Common myeloid progenitor, CD34-positive (primary cell): Measurements from ENCODE around the gene MLXIP.
A peak's percentile ranks its signal among the peaks of the same experiment; 100 is the strongest.

Source experiments
- CTCF ChIA-PET: fragments of 350-600 bp; sonication (Branson Sonifier 250); formaldehyde crosslinking; loops from one replicate; lab custom pipeline; 2021; ENCODE audit warnings: antibody characterized with exemption; lab: Charles Lee
- POLR2A ChIA-PET: fragments of 350-600 bp; sonication (Branson Sonifier 250); formaldehyde crosslinking; loops from one replicate; lab custom pipeline; 2021; ENCODE audit warnings: antibody characterized with exemption; lab: Charles Lee
- DNase-seq, 3 donors: peaks; one replicate each; pipeline versions ENCODE4 v3.0.0 to v3.0.0-alpha.2; 2013
- H3K27ac ChIP-seq, 2 experiments: 1 replicate in 1 of 2; 2 replicates in 1 of 2; pipeline ENCODE4 v1.7.0; 2013; ENCODE audit warnings: inconsistent platforms in 2 of 2, low read length in 2 of 2, mild to moderate bottlenecking in 2 of 2, low read depth in 1 of 2, moderate library complexity in 1 of 2; ENCODE audit not compliant: severe bottlenecking in 2 of 2, insufficient read depth in 1 of 2, poor library complexity in 1 of 2
- H3K27me3 ChIP-seq, 5 experiments: replicated peaks in 2 of 5; 1 replicate in 3 of 5; 2 replicates in 2 of 5; pipeline versions ENCODE4 v1.6.1 to v1.7.0; 2013; ENCODE audit warnings: low read length in 4 of 5, mild to moderate bottlenecking in 2 of 5, moderate library complexity in 2 of 5, inconsistent platforms in 1 of 5; ENCODE audit not compliant: insufficient read depth in 5 of 5, control insufficient read depth in 4 of 5
- H3K36me3 ChIP-seq, 4 experiments: 1 replicate in 2 of 4; 2 replicates in 2 of 4; pipeline versions ENCODE4 v1.6.1 to v1.7.0; 2013; ENCODE audit warnings: low read length in 3 of 4, control low read depth in 1 of 4, mild to moderate bottlenecking in 1 of 4; ENCODE audit not compliant: control insufficient read depth in 4 of 4, insufficient read depth in 4 of 4
- H3K4me1 ChIP-seq, 4 experiments: 1 replicate in 3 of 4; 2 replicates in 1 of 4; pipeline versions ENCODE4 v1.6.1 to v1.7.1; 2013; ENCODE audit warnings: low read length in 3 of 4, mild to moderate bottlenecking in 3 of 4, control low read depth in 1 of 4, inconsistent platforms in 1 of 4, moderate library complexity in 1 of 4; ENCODE audit not compliant: control insufficient read depth in 4 of 4, insufficient read depth in 4 of 4; ENCODE audit errors: control extremely low read depth in 1 of 4
- H3K4me3 ChIP-seq, 7 experiments: 1 replicate in 4 of 7; 2 replicates in 3 of 7; pipeline versions ENCODE4 v1.5.1 to v1.7.0; 2013; ENCODE audit warnings: mild to moderate bottlenecking in 7 of 7, low read length in 6 of 7, moderate library complexity in 6 of 7, inconsistent platforms in 2 of 7, low read depth in 2 of 7, control low read depth in 1 of 7; ENCODE audit not compliant: insufficient read depth in 4 of 7, control insufficient read depth in 1 of 7; ENCODE audit errors: extremely low read depth in 1 of 7
- H3K9me3 ChIP-seq, 5 experiments: 1 replicate in 4 of 5; 2 replicates in 1 of 5; pipeline versions ENCODE4 v1.6.1 to v1.7.1; 2013; ENCODE audit warnings: low read length in 4 of 5, mild to moderate bottlenecking in 2 of 5, inconsistent platforms in 1 of 5, low read depth in 1 of 5, moderate library complexity in 1 of 5; ENCODE audit not compliant: control insufficient read depth in 4 of 5, insufficient read depth in 2 of 5; ENCODE audit errors: control extremely low read depth in 1 of 5
- WGBS: methylation state at CpG from one replicate; pipeline ENCODE4 v1.1.5; 2013; ENCODE audit not compliant: insufficient coverage; 5-methylcytosine and 5-hydroxymethylcytosine counted together

The MLXIP gene

GRCh38 chr12:122064025-122064777 lies 14.4 kb upstream of the MLXIP start:
- H3K27me3 ChIP-seq, result no peaks in the 10 kb centered on the region
- H3K36me3 ChIP-seq, result peaks cover 2 to 26% (median 15%) of the 10 kb centered on the region in 4 experiments
- H3K4me1 ChIP-seq, result peaks cover 6 to 37% (median 32%) of the 10 kb centered on the region in 4 experiments
- H3K4me3 ChIP-seq, result peak overlapping the region in 2 of 7 experiments; percentile 14 to 33
- POLR2A ChIA-PET, result no interaction called here
- 70% methylated on average over 11 of the region's 14 CpGs for WGBS
- H3K27ac ChIP-seq, result peak overlapping the region in 1 of 2 experiments; percentile 70
- CTCF ChIA-PET, result interaction anchor here (1.2 to 8.4 kb wide), 9 partner anchors 10 to 66 kb away, joined by 3 to 45 read pairs (median 8); no protein-coding TSS in a partner anchor
- no peaks in the 10 kb centered on the region for H3K9me3 ChIP-seq
- DNase-seq, result peak; percentile 88 to 90 (median 88)

DNA sequence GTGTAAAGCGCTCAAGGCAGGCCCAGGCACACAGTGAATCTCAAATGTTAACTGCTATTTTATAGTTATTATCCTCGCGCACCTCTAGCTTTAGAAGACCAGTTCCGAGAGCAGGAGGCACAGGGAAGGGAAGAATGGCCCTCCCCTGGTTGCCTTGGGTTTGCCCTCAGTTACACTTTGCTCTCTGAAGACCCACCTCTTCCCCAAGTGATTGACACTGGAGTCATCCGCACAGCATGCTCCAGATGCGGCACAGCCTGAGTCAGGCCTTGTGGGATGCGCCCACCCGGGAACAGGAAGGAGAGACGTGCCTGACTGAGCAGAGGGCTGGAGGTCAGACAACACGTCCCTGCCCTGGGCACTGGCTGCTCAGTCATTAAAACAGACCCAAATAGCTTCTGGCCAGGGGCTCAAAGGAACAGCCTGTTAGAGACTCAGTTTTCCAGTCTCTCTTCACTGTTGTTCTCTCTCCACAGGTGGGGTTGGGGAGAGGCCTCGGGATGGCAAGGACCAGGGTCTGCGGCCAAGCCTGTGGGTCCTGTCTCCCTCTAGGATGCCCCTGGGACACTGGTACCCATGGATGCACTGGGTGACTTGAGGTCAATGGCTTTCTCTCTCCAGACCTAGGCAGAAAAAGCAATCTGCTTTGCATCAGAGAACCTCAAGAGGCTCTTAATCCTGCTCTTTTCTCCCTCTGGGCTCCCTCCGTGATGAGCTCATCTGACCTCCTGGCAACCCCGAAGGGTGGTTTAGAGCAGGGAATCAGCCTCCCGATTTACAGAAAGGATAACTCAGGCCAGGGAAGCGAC lies 13.6 kb upstream of the MLXIP start:
- Histone ChIP-seq H3K4me3 (peak overlapping the region in 1 of 7 experiments; percentile 14), H3K9me3 (no peaks in the 10 kb centered on the region), H3K27me3 (no peaks in the 10 kb centered on the region), H3K27ac (peak overlapping the region in 1 of 2 experiments; percentile 67), H3K36me3 (peaks cover 2 to 19% (median 8%) of the 10 kb centered on the region in 4 experiments), H3K4me1 (peaks cover 6 to 37% (median 32%) of the 10 kb centered on the region in 4 experiments)
- DNase-seq, result no peak
- POLR2A ChIA-PET, result no interaction called here
- WGBS, result 93% methylated on average over 15 of the region's 16 CpGs
- CTCF ChIA-PET, result interaction anchor here (0.9 to 8.4 kb wide), 6 partner anchors 10 to 59 kb away, joined by 3 to 41 read pairs (median 3); no protein-coding TSS in a partner anchor

DNA sequence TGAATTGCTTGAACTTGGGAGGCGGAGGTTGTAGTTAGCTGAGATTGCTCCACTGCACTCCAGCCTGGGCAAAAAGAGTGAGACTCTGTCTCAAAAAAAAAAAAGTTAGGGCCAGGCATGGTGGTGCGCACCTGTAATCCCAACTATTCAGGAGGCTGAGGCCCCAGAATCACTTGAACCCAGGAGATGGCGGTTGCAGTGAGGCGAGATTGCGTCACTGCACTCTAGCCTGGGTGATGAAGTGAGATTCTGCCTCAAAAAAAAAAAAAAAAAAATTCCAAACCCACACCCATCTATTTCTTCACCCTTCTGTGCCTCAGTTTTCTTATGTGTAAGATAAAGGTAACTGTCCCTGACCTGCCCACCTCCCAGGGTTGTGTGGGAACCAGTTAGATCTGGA lies 11.0 kb upstream of the MLXIP start:
- Histone ChIP-seq H3K4me3 (peak overlapping the region in 1 of 7 experiments; percentile 13), H3K36me3 (no peaks in the 10 kb centered on the region), H3K9me3 (no peaks in the 10 kb centered on the region), H3K27ac (no peak overlapping the region), H3K4me1 (peaks cover 6 to 36% (median 32%) of the 10 kb centered on the region in 4 experiments), H3K27me3 (no peaks in the 10 kb centered on the region)
- CTCF ChIA-PET, result interaction anchor here (0.7 to 8.4 kb wide), 4 partner anchors 30 to 123 kb away, joined by 3 to 41 read pairs (median 6); no protein-coding TSS in a partner anchor
- DNase-seq, result no peak
- 93% methylated on average over 3 of the region's 5 CpGs for WGBS
- POLR2A ChIA-PET, result interaction anchor here (1.1 kb wide), 1 partner anchor 11 kb away, joined by 3 read pairs; the partner anchor contains the start of gene MLXIP

DNA sequence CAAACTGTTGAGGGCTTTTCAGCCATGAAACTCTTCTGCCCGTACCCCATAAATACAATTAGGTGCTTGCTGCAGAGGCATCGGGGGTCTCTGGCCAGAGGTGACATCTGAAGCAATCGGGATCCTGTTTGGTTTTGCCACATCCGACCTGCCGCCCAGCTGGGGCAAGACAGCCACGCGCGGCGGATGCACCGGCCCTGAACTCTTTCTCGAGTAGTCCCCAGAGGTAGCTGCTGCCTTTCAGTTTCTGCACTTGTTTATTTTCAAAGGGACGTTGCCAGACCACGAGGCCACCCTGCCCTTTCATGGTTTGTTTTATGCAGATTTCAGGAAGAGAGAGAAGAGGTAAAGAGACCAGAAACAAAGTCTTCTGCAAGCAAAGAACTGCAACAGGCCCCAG lies 10.6 kb upstream of the MLXIP start:
- Histone ChIP-seq H3K9me3 (no peaks in the 10 kb centered on the region), H3K4me1 (peaks cover 6 to 34% (median 28%) of the 10 kb centered on the region in 4 experiments), H3K36me3 (no peaks in the 10 kb centered on the region), H3K4me3 (peak overlapping the region in 2 of 7 experiments; percentile 13 to 19), H3K27me3 (no peaks in the 10 kb centered on the region), H3K27ac (no peak overlapping the region)
- POLR2A ChIA-PET, result interaction anchor here (0.6 to 1.1 kb wide), 3 partner anchors 11 to 602 kb away, joined by 3 to 4 read pairs (median 3); partner anchors contain the start of gene MLXIP
- 45% methylated on average over 12 of the region's 13 CpGs for WGBS
- DNase-seq, result peak; percentile 28 to 84 (median 71)
- CTCF ChIA-PET, result interaction anchor here (0.9 to 8.4 kb wide), 5 partner anchors 13 to 123 kb away, joined by 3 to 41 read pairs (median 7); no protein-coding TSS in a partner anchor

DNA sequence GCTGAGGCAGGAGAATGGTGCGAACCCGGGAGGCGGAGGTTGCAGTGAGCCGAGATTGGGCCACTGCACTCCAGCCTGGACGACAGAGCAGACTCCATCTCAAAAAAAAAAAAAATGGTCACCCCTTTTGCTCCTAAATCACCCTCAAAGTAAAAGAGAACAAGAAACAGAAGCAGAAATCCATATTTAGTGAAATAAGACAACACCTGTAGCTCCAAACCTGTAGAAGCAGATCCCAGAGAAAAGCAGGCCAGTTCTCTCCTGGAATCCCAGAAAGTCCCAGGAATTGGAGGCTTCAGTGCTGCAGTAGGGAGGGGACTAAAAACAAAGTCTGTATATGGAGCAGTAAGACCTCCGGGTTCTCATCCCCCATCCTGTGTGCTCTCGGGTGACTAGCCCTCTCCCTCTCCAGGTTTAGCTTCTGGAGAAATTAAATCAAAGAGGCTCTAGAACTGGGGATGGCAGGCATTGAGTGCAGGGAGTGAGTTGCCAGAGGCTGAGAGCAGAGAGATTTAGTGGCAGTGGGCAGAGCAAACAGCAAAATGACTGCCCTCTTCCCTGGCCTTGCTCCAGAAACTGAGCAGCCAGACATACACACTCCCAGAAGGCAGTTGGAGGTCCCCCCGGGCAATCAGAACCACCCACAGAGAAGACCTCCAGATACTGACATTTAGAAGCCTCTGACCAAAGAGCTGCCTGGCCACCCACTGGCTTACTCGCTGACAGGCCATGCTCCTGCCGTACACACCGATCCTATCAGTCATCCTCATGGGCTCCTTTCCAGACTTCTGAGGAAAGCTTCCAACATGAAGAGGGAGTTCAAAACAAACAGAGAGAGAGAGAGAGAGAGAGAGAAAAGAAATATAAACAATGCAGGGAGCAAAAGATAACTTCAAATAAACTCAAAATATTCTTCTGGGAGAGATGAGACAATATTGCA lies 6.3 kb upstream of the MLXIP start:
- Histone ChIP-seq H3K36me3 (no peaks in the 10 kb centered on the region), H3K4me3 (no peak overlapping the region), H3K4me1 (peaks cover 3 to 18% (median 11%) of the 10 kb centered on the region in 4 experiments), H3K27me3 (no peaks in the 10 kb centered on the region), H3K27ac (no peak overlapping the region), H3K9me3 (no peaks in the 10 kb centered on the region)
- peak in 1 of 3 donors; percentile 35 for DNase-seq
- POLR2A ChIA-PET, result interaction anchor here (0.8 kb wide), 1 partner anchor 10 kb away, joined by 4 read pairs; no protein-coding TSS in a partner anchor
- WGBS, result 74% methylated on average over 6 of the region's 11 CpGs
- CTCF ChIA-PET, result interaction anchor here (1.3 to 8.4 kb wide), 3 partner anchors 17 to 52 kb away, joined by 3 to 41 read pairs (median 3); no protein-coding TSS in a partner anchor

GRCh38 chr12:122073815-122074214 lies 4.7 kb upstream of the MLXIP start:
- Histone ChIP-seq H3K9me3 (no peaks in the 10 kb centered on the region), H3K27ac (no peak overlapping the region), H3K4me3 (no peak overlapping the region), H3K27me3 (no peaks in the 10 kb centered on the region), H3K36me3 (no peaks in the 10 kb centered on the region), H3K4me1 (peaks cover 0 to 14% (median 10%) of the 10 kb centered on the region in 4 experiments)
- DNase-seq, result no peak
- POLR2A ChIA-PET, result no interaction called here
- CTCF ChIA-PET, result interaction anchor here (1.1 to 1.3 kb wide), 2 partner anchors 19 to 42 kb away, joined by 3 read pairs; no protein-coding TSS in a partner anchor
- WGBS, result 100% methylated on average over 1 of the region's 1 CpG
